ENCODE data around the gene FOXP1.

DNA sequence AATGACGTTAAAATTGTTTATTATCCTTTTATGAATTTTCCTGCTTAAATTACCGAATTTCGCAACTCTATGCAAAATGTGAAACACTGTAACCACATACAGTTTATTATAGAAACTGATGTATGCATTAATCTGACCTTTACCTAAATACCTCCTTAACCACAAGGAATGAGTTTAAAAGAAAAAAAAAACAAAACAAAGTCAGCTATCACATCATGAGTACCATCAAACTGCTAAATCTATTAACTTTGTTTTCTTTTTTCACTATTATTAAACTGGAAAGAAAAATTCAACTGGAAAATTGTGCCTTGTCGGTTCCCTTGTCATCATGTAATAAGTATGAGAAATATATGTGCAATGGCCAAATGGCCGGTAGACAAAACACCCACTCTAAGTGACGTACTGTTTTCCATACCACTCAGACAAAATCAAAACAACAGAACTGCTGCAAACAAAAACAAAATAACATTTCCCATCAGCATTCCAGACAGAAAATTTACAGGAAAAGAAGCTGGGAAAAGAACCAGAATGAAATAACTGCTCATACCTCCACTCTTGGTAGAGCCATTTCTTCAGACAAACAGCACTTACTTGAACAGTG is 415.3 kb downstream of the FOXP1 start:
- TF ChIP-seq POLR2A (IDR thresholded peaks at IDR 0.05) (no peak), POLR2AphosphoS5 (IDR thresholded peaks at IDR 0.05) (no peak)

Data from breast epithelium (tissue), 3 donors.